ENCODE data around the gene CDC34. TPM values are rescaled to one million over a fixed set of nuclear protein-coding genes. Genes with fewer than 3 reads are reported as not detected.

Gene CDC34
- total and polyA plus RNA-seq, 9 of the 15 experiments (the other 6 are each of a cell fraction or from before 2014, with no cell fraction given) = 0.80 to 203 (median 65.5) TPM

DNA sequence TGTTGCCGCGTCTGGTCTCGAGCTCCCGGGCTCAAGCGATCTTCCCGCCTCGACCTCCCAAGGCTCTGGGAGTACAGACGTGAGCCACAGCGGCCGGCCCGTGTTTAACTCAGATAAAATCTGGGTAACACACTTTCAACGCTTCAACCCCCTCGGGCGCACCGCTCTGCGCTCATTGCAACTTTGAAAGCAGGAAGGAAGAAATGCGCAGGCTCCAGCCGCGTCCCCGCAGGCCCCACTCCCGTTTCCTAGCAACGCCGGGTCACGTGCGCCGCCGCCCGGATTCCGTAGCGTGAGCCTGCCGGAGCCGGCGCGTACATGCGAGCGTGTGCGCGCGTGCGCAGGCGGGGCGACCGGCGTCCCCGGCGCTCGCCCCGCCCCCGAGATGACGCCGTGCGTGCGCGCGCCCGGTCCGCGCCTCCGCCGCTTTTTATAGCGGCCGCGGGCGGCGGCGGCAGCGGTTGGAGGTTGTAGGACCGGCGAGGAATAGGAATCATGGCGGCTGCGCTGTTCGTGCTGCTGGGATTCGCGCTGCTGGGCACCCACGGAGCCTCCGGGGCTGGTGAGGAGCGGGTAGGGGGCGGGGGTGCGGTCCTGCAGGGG, 40.7 kb downstream of the CDC34 start, which contains the start of gene BSG (continued):
- peak; percentile 64 for TF ChIP-seq CHD2 (IDR thresholded peaks at IDR 0.05; ENCODE audit: low read depth, low read length)
- TF ChIP-seq CBFA2T2 (conservative IDR thresholded peaks at IDR 0.05) = peak; percentile 65
- TF ChIP-seq NELFE (IDR thresholded peaks at IDR 0.05; ENCODE audit: insufficient read depth, insufficient read length) = peak; percentile 46
- TF ChIP-seq JUND (IDR thresholded peaks at IDR 0.05; ENCODE audit: borderline replicate concordance, low read depth, low read length) = peak; percentile 69
- no peak; the same call in 2 of the 3 replicates for TF ChIP-seq JUND (tag; IDR thresholded peaks at IDR 0.05; ENCODE audit: borderline replicate concordance, low read depth, low read length)
- TF ChIP-seq, protein P1, sequence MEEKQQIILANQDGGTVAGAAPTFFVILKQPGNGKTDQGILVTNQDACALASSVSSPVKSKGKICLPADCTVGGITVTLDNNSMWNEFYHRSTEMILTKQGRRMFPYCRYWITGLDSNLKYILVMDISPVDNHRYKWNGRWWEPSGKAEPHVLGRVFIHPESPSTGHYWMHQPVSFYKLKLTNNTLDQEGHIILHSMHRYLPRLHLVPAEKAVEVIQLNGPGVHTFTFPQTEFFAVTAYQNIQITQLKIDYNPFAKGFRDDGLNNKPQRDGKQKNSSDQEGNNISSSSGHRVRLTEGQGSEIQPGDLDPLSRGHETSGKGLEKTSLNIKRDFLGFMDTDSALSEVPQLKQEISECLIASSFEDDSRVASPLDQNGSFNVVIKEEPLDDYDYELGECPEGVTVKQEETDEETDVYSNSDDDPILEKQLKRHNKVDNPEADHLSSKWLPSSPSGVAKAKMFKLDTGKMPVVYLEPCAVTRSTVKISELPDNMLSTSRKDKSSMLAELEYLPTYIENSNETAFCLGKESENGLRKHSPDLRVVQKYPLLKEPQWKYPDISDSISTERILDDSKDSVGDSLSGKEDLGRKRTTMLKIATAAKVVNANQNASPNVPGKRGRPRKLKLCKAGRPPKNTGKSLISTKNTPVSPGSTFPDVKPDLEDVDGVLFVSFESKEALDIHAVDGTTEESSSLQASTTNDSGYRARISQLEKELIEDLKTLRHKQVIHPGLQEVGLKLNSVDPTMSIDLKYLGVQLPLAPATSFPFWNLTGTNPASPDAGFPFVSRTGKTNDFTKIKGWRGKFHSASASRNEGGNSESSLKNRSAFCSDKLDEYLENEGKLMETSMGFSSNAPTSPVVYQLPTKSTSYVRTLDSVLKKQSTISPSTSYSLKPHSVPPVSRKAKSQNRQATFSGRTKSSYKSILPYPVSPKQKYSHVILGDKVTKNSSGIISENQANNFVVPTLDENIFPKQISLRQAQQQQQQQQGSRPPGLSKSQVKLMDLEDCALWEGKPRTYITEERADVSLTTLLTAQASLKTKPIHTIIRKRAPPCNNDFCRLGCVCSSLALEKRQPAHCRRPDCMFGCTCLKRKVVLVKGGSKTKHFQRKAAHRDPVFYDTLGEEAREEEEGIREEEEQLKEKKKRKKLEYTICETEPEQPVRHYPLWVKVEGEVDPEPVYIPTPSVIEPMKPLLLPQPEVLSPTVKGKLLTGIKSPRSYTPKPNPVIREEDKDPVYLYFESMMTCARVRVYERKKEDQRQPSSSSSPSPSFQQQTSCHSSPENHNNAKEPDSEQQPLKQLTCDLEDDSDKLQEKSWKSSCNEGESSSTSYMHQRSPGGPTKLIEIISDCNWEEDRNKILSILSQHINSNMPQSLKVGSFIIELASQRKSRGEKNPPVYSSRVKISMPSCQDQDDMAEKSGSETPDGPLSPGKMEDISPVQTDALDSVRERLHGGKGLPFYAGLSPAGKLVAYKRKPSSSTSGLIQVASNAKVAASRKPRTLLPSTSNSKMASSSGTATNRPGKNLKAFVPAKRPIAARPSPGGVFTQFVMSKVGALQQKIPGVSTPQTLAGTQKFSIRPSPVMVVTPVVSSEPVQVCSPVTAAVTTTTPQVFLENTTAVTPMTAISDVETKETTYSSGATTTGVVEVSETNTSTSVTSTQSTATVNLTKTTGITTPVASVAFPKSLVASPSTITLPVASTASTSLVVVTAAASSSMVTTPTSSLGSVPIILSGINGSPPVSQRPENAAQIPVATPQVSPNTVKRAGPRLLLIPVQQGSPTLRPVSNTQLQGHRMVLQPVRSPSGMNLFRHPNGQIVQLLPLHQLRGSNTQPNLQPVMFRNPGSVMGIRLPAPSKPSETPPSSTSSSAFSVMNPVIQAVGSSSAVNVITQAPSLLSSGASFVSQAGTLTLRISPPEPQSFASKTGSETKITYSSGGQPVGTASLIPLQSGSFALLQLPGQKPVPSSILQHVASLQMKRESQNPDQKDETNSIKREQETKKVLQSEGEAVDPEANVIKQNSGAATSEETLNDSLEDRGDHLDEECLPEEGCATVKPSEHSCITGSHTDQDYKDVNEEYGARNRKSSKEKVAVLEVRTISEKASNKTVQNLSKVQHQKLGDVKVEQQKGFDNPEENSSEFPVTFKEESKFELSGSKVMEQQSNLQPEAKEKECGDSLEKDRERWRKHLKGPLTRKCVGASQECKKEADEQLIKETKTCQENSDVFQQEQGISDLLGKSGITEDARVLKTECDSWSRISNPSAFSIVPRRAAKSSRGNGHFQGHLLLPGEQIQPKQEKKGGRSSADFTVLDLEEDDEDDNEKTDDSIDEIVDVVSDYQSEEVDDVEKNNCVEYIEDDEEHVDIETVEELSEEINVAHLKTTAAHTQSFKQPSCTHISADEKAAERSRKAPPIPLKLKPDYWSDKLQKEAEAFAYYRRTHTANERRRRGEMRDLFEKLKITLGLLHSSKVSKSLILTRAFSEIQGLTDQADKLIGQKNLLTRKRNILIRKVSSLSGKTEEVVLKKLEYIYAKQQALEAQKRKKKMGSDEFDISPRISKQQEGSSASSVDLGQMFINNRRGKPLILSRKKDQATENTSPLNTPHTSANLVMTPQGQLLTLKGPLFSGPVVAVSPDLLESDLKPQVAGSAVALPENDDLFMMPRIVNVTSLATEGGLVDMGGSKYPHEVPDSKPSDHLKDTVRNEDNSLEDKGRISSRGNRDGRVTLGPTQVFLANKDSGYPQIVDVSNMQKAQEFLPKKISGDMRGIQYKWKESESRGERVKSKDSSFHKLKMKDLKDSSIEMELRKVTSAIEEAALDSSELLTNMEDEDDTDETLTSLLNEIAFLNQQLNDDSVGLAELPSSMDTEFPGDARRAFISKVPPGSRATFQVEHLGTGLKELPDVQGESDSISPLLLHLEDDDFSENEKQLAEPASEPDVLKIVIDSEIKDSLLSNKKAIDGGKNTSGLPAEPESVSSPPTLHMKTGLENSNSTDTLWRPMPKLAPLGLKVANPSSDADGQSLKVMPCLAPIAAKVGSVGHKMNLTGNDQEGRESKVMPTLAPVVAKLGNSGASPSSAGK (IDR thresholded peaks at IDR 0.05) = peak; percentile 27; the same call in 1 of the 2 replicates
- 0 out of 2 replicates have a peak, but pooled peaks have one; percentile 29 for TF ChIP-seq RBM15 (IDR thresholded peaks at IDR 0.05; ENCODE audit: insufficient read depth, low read length)
- TF ChIP-seq, protein P2, sequence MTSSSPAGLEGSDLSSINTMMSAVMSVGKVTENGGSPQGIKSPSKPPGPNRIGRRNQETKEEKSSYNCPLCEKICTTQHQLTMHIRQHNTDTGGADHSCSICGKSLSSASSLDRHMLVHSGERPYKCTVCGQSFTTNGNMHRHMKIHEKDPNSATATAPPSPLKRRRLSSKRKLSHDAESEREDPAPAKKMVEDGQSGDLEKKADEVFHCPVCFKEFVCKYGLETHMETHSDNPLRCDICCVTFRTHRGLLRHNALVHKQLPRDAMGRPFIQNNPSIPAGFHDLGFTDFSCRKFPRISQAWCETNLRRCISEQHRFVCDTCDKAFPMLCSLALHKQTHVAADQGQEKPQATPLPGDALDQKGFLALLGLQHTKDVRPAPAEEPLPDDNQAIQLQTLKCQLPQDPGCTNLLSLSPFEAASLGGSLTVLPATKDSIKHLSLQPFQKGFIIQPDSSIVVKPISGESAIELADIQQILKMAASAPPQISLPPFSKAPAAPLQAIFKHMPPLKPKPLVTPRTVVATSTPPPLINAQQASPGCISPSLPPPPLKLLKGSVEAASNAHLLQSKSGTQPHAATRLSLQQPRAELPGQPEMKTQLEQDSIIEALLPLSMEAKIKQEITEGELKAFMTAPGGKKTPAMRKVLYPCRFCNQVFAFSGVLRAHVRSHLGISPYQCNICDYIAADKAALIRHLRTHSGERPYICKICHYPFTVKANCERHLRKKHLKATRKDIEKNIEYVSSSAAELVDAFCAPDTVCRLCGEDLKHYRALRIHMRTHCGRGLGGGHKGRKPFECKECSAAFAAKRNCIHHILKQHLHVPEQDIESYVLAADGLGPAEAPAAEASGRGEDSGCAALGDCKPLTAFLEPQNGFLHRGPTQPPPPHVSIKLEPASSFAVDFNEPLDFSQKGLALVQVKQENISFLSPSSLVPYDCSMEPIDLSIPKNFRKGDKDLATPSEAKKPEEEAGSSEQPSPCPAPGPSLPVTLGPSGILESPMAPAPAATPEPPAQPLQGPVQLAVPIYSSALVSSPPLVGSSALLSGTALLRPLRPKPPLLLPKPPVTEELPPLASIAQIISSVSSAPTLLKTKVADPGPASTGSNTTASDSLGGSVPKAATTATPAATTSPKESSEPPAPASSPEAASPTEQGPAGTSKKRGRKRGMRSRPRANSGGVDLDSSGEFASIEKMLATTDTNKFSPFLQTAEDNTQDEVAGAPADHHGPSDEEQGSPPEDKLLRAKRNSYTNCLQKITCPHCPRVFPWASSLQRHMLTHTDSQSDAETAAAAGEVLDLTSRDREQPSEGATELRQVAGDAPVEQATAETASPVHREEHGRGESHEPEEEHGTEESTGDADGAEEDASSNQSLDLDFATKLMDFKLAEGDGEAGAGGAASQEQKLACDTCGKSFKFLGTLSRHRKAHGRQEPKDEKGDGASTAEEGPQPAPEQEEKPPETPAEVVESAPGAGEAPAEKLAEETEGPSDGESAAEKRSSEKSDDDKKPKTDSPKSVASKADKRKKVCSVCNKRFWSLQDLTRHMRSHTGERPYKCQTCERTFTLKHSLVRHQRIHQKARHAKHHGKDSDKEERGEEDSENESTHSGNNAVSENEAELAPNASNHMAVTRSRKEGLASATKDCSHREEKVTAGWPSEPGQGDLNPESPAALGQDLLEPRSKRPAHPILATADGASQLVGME (CRISPR knock-in tag; IDR thresholded peaks at IDR 0.05) = no peak; the same call in 1 of the 2 replicates

Data from K562 (cell line).